ENCODE results near the gene PLK3.
"Not testable (repeated sequence)": the region's sequence is repeated elsewhere in the genome, so short reads cannot be mapped to it uniquely, and the experiment has no call there.

The PLK3 gene

DNA sequence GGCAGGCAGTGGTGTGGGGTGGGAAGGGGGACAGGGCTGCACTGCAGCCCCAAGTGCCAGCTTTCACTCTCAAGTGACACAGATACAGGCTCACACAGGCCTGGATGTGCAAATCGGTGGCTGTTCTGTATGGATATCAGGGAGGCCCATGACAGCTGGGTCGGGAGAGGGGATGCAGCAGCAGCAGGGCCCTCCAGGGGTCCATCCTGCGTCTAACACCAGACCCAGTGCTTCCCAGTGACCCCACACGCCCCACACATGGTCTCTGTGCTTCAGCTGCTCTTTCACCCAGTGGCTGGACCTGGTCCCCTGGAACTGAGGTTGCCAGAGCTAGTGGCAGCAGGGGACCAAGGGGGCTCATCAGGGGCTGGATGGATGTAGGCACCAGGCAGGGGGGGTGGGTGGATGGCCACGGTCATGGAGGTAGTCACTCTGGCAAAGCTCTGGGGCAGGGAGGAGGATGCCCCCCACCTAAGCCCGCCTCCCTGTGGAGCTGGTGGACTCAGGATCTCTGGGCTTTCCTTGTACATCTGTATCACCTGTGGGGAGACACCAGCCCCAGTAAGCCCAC is 22.0 kb downstream of the PLK3 start:
- in situ Hi-C loops (cut with MboI; ENCODE audit: low pct_unique_long_range_greater_than_20kb, low sequenced_read_pairs) = no loop called here
- no peak for DNase-seq

DNA sequence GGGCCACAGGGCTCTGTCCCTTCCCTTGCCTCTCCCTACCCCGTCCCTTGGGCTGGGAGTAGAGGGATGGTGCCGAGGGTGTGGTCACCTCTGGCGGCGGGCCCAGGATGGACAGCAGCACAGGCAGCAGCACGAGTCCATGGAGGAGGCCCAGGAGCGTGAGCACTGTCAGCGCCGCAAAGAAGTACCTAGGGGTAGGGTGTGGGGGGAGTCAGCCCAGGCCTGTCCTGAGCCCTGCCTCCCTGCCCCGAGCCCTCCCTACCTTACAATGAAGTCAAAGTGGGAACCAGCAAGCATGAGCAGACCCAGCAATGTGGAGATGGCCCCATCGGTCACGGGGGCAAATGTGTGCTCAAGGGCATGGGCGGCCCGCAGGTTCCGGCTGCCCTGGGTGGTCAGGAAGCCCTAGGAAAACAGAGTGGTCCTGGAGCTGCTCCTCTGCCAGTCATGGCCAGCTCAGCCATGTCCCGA is 22.8 kb downstream of the PLK3 start:
- in situ Hi-C loops (cut with MboI; ENCODE audit: low pct_unique_long_range_greater_than_20kb, low sequenced_read_pairs) = no loop called here
- DNase-seq = no peak

GRCh38 chr1:44824392-44824791 is 24.2 kb downstream of the PLK3 start:
- in situ Hi-C loops (cut with MboI; ENCODE audit: low pct_unique_long_range_greater_than_20kb, low sequenced_read_pairs); DNase-seq: not testable (repeated sequence)

GRCh38 chr1:44826375-44827196 is 26.4 kb downstream of the PLK3 start:
- peak; percentile 88 for DNase-seq
- in situ Hi-C loops (cut with MboI; ENCODE audit: low pct_unique_long_range_greater_than_20kb, low sequenced_read_pairs) = no loop called here

GRCh38 chr1:44827197-44828002 is 27.2 kb downstream of the PLK3 start:
- in situ Hi-C loops (cut with MboI; ENCODE audit: low pct_unique_long_range_greater_than_20kb, low sequenced_read_pairs) = no loop called here
- no peak for DNase-seq

DNA sequence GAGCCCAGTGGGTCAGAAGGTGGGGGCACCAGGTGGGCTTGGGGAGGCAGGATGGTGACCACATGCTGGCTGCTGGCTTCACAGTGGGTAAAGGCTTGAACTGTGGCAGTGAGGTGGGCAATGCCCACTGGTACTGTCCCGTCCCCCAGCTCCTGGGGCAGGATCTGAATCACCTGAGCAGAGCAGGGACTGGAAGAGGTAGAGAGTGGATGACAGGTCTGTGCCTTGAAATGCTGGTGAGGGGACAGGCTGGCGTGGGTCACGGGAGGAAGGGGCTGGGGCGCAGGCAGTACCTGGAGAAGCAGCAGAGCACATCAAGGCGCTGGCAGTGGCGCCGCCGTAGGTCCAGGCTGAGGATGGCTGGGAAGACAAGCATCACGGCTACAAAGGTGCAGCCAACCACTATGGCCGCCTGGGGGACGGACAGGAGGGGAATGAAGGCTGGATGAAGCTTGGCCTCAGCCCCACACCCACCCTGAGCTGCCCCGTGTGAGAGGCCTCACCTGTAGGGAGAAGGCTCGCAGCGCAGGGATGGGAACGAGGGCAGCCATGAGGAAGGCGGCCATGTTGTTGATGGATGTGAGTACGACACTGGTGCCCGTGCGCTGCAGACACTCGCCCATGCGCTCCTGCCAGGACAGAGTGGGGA is 27.9 kb downstream of the PLK3 start:
- DNase-seq = no peak
- in situ Hi-C loops (cut with MboI; ENCODE audit: low pct_unique_long_range_greater_than_20kb, low sequenced_read_pairs) = no loop called here

- in situ Hi-C loops (cut with MboI; ENCODE audit: low pct_unique_long_range_greater_than_20kb, low sequenced_read_pairs) = no loop called here
These were observed 28.8 kb downstream of the PLK3 start for GRCh38 chr1:44828841-44829440.

GRCh38 chr1:44829506-44830384 is 29.6 kb downstream of the PLK3 start:
- DNase-seq = peak; percentile 55
- in situ Hi-C loops (cut with MboI; ENCODE audit: low pct_unique_long_range_greater_than_20kb, low sequenced_read_pairs) = no loop called here

More at GRCh38 chr1:44828841-44829440, 28.8 kb downstream of the PLK3 start:
- no peak for DNase-seq

DNA sequence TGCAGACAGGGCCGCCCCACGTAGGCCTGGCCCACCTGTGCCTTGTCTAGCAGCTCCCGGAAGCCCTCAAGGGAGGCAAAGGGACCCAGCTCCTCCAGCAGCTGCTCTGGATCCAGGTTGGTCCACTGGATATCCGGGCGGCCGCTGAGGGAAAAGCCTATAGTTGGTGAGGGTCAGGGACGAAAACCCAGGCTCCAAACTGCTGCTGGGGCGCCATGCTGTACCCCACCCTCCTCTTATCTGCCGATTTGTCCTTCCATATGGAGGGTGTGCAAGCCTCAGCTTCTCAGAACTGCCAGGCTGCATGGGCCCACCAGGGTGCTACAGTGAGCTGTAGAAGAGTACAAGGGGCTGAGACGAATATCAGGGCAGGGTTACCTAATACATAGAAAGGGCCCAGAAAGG is 30.7 kb downstream of the PLK3 start:
- no peak for DNase-seq
- in situ Hi-C loops (cut with MboI; ENCODE audit: low pct_unique_long_range_greater_than_20kb, low sequenced_read_pairs) = no loop called here

DNA sequence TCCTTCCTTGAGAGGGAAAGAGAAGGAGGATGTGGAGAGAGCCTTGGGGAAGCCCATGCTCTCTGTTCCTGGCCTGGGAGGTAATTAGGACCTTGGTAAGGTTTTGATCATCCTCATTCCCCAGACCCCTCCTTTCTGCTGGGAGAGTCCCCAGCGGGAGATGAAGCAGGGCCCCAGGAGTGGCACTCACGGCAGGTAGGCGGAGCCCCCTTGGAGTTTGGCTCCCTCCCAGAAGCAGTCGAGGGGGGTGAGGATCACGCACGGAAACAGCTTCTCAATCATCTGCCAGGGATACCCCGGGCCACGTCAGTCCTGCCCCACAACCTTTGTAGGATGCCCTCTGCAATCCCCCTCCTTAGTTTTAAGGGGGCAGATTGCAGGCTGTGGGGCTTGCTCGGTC is 31.3 kb downstream of the PLK3 start:
- no peak for DNase-seq
- in situ Hi-C loops (cut with MboI; ENCODE audit: low pct_unique_long_range_greater_than_20kb, low sequenced_read_pairs) = no loop called here

DNA sequence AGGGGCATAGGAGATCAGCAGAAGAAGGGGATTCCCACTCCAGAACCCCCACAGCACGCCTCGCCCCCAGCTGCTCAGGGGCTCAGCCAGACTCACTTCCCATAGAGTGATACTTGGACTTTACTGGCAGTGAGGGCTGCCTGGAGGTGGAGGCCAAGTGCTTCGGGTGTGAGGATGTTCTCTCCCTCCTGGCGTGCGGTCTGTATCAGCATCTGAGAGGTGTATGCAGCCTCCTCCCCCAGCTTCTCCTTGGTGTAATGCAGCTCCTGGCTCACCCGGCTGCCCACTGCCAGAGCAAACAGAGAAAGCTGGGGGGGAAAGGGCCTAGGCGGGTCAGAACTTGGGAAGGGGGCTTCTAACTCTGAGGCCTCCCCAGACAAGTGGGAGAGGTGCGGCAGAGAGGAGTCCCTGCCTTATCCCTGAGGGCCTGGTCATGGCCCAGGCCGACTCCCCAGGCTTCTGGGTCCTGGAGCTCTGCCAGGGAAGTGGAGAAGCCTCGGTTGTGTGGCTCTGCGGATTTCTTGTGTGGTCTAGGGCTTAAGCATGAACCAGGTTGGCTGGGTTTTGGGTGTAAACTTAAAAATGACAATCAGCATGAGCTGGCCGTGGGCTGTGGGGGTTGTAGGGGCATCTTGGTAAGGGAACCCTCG is 32.0 kb downstream of the PLK3 start:
- in situ Hi-C loops (cut with MboI; ENCODE audit: low pct_unique_long_range_greater_than_20kb, low sequenced_read_pairs) = no loop called here

DNA sequence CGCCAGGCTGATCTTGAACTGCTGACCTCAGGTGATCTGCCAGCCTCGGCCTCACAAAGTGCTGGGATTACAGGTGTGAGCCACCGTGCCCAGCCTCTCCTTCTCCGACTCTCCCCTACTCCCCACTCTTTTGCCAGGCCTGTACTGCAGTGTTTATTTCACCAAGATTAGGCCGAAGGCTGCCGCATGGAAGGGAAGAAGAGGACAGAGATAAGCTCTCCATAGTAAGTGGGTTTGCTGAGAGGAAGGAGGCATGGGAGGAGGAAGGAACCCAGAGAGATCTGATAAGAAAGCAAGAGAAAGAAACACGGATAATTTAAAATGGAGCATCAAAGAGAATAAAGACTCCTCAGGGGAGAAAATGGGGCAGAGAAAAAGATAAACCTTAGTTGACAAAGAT is 34.2 kb downstream of the PLK3 start:
- in situ Hi-C loops (cut with MboI; ENCODE audit: low pct_unique_long_range_greater_than_20kb, low sequenced_read_pairs) = no loop called here
- DNase-seq = no peak

More for the DNA sequence above, 32.0 kb downstream of the PLK3 start:
- DNase-seq = no peak

DNA sequence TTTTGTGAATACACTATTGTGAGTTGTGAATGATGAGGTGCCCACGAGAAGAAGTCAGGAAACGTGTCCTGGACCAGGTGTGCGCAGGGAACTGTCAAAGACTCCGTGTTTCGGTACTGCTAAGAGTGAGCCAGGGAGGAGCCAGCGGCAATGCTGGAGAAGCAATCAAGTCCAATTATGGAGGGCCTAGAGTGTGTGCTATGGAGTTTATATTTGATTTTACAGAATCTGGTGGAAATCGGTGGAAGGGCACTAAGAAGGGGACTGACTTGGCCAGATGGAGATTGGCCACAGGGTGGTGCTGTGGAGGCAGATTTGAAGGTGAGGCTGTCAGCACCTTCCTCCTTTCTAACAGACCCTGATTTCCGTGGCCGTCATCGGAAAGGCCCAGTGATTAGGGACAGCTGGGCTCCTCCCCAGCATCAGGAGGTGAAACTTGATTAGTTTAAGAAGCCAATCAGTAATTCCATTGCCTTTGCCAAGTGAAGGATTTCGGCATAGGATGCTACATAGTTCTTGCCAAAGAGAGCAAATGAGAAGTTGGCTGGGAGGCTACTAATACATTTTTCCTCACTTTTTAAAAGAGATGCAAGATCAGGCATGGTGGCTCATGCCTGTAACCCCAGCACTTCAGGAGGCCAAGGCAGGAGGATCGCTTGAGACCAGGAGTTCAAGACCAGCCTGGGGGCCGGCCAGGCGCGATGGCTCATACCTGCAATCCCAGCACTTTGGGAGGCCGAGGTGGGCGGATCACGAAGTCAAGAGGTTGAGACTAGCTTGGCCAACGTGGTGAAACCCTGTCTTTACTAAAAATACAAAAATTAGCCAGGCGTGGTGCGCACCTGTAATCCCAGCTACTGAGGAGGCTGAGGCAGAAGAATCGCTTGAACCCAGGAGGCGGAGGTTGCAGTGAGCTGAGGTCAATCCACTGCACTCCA is 35.8 kb downstream of the PLK3 start:
- peak; percentile 88 for DNase-seq
- in situ Hi-C loops (cut with MboI; ENCODE audit: low pct_unique_long_range_greater_than_20kb, low sequenced_read_pairs) = no loop called here

DNA sequence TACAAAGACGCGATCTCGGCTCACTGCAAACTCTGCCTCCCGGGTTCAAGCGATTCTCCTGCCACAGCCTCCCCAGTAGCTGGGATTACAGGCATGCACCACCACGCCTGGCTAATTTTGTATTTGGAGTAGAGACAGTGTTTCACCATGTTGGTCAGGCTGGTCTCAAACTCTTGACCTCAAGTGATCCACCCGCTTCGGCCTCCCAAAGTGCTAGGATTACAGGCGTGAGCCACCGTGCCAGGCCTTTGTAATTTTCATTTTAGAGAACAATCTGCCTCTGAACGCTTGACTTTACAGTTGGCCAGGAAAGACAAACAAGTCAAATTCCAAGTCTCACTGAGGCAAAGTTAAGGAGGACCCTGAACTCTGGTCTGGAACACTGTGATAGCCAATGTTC is 38.1 kb downstream of the PLK3 start:
- in situ Hi-C loops (cut with MboI; ENCODE audit: low pct_unique_long_range_greater_than_20kb, low sequenced_read_pairs); DNase-seq: not testable (repeated sequence)

DNA sequence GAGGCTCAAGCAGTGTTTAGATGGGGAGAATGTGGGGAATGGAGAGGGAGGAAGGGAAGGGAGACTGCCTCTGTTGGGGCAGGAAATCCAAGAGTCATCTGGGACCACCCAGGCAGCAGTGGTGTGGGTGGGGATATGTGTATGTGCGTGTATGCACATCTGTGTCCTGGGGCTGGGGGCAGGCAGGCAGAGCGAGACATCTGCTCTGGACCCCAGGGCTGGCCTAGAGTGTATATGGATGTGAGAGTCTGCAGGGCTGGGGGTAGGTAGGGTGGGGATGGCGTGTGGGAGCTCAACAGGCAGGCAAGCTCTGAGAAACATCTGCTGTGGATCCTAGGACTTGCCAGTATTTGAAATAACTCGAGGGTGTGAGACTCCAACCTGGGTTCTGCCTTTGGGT is 39.4 kb downstream of the PLK3 start:
- in situ Hi-C loops (cut with MboI; ENCODE audit: low pct_unique_long_range_greater_than_20kb, low sequenced_read_pairs) = no loop called here
- no peak for DNase-seq

DNA sequence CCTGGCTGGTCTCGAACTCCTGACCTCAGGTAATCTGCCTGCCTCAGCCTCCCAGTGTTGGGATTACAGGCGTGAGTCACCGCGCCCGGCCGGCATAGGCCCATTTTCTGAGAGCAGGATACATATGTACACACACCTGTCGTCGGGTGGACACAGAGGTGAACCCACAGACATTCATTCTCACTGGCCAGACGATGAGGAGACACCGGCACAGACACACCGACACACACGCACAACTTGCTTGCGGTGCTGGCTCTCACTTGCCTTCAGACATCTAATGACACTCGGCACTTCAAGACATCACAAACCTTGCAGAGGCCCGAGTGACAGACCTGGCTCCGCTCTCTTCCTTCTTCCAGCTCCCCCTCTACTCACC is 42.3 kb downstream of the PLK3 start:
- no peak for DNase-seq
- in situ Hi-C loops (cut with MboI; ENCODE audit: low pct_unique_long_range_greater_than_20kb, low sequenced_read_pairs) = no loop called here
